BLaER1 treated with 17β-estradiol and CSF1 and Interleukin-3, amounts not matched to agents 10 nM and 100 nM (cell line): Measurements from ENCODE around the gene RNF169.

Experiments
- H3K27ac ChIP-seq, 11 experiments: shearing (Covaris generic); formaldehyde crosslinking; 2 replicates each; pipeline ENCODE4 v1.8.1; 2022
- H3K27me3 ChIP-seq, 11 experiments: shearing (Covaris generic); formaldehyde crosslinking; 2 replicates each; pipeline ENCODE4 v1.8.1; 2022
- H3K36me3 ChIP-seq, 11 experiments: shearing (Covaris generic); formaldehyde crosslinking; 2 replicates each; pipeline ENCODE4 v1.8.1; 2022
- H3K4me1 ChIP-seq, 10 experiments: shearing (Covaris generic); formaldehyde crosslinking; 2 replicates each; pipeline ENCODE4 v1.8.1; 2022
- H3K4me2 ChIP-seq, 11 experiments: shearing (Covaris generic); formaldehyde crosslinking; 2 replicates each; pipeline ENCODE4 v1.8.1; 2022
- H3K4me3 ChIP-seq, 10 experiments: shearing (Covaris generic); formaldehyde crosslinking; 2 replicates each; pipeline ENCODE4 v1.8.1; 2022
- H3K9ac ChIP-seq, 11 experiments: shearing (Covaris generic); formaldehyde crosslinking; 2 replicates each; pipeline ENCODE4 v1.8.1; 2022
- H3K9me3 ChIP-seq, 11 experiments: shearing (Covaris generic); formaldehyde crosslinking; replicated peaks in 1 of 11; 2 replicates each; pipeline ENCODE4 v1.8.1; 2022
- H4K20me1 ChIP-seq, 11 experiments: shearing (Covaris generic); formaldehyde crosslinking; 2 replicates each; pipeline ENCODE4 v1.8.1; 2022
- Cebpa-rat ChIP-seq, 11 experiments: shearing (Covaris generic); IDR thresholded peaks; 2 replicates each; pipeline ENCODE4 v1.8.1; 2022

The RNF169 gene

GRCh38 chr11:74780248-74781005 is 31.8 kb downstream of the RNF169 start:
- Histone ChIP-seq H3K27ac (no peak overlapping the region), H4K20me1 (peaks cover 43 to 96% (median 78%) of the 10 kb centered on the region in 11 experiments), H3K36me3 (peaks cover 0 to 23% (median 19%) of the 10 kb centered on the region in 11 experiments; a peak in 14 of 22 replicates), H3K27me3 (no peaks in the 10 kb centered on the region), H3K4me2 (peak overlapping the region in 3 of 11 experiments; percentile 12 to 88 (median 63); a peak in 4 of 22 replicates), H3K9me3 (no peaks in the 10 kb centered on the region), H3K4me3 (no peak overlapping the region), H3K9ac (no peak overlapping the region), H3K4me1 (peaks cover 32 to 81% (median 42%) of the 10 kb centered on the region in 10 experiments)
- no peak for TF ChIP-seq Cebpa-rat (IDR thresholded peaks at IDR 0.05)

DNA sequence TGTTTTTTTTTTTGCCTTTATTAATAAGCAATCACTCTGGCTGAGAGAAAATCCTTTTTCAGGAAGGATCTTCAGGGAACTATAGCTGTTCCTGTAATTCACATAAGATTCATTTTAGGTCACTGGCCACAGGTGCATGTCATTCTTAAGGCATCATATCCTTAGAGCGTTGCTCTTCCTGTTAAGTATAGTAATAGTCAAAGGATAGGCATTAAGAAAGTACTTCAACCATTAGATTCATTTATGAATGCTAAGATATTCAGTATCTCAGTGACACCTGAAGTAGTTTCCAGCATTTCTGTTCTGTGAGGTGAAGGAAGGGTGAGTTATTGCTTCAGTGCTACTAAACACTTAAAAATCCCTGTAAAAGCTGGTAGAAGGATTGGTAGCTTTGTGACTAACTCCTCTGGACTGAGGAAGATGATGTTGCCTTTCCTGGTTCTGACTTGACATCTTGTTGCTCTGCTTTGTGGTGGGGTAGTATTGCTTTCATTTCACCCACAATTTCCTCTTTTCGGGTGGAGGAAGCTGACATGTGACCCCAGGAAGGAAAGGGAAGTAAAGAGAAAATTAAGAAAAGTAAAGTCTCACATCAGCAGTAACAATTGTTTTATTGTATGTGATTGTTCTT is 34.7 kb downstream of the RNF169 start:
- Histone ChIP-seq H3K9ac (peak overlapping the region in 4 of 11 experiments; percentile 1 to 47 (median 18); a peak in 3 of 22 replicates), H3K36me3 (peaks cover 4 to 23% (median 15%) of the 10 kb centered on the region in 11 experiments; a peak in 20 of 22 replicates), H3K9me3 (peaks cover 0 to 7% (median 1%) of the 10 kb centered on the region in 11 experiments; a peak in 11 of 22 replicates), H4K20me1 (peaks cover 33 to 95% (median 68%) of the 10 kb centered on the region in 11 experiments), H3K4me1 (peaks cover 32 to 65% (median 36%) of the 10 kb centered on the region in 10 experiments), H3K27me3 (no peaks in the 10 kb centered on the region), H3K4me3 (peak overlapping the region in 2 of 10 experiments; percentile 6 to 15; a peak in 2 of 20 replicates), H3K27ac (peak overlapping the region; percentile 9 to 63 (median 52); a peak in 17 of 22 replicates), H3K4me2 (peak overlapping the region; percentile 71 to 89 (median 80))
- peak in 1 of 11 experiments; percentile 28; a peak in 2 of 22 replicates for TF ChIP-seq Cebpa-rat (IDR thresholded peaks at IDR 0.05)

DNA sequence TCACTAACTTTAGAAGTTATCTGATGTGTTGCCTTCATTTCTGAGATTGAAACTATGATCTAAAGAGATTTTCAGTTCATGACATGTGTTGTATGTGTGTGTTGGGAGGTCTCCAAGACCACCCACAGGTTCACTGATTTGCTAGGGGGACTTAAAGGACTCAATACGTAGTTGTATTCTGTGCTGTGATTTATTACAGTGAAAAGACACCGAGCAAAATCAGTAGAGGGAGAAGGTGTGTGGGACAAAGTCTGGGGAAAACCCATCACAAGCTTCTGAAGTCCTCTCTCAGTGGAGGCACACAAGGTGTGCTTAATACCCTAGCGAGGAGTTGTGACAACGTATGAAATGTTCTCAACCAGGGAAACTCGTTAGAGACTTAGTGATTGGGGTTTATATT is 35.6 kb downstream of the RNF169 start:
- H3K27me3 ChIP-seq, result no peaks in the 10 kb centered on the region
- no peak for TF ChIP-seq Cebpa-rat (IDR thresholded peaks at IDR 0.05)
- H3K9ac ChIP-seq, result no peak overlapping the region
- H3K27ac ChIP-seq, result peak overlapping the region in 10 of 11 experiments; percentile 9 to 63 (median 43); a peak in 12 of 22 replicates
- H4K20me1 ChIP-seq, result peaks cover 29 to 93% (median 62%) of the 10 kb centered on the region in 11 experiments
- peaks cover 3 to 28% (median 20%) of the 10 kb centered on the region in 11 experiments; a peak in 21 of 22 replicates for H3K36me3 ChIP-seq
- H3K4me2 ChIP-seq, result peak overlapping the region; percentile 16 to 89 (median 80)
- peaks cover 3 to 16% (median 10%) of the 10 kb centered on the region in 11 experiments; a peak in 15 of 22 replicates for H3K9me3 ChIP-seq
- H3K4me1 ChIP-seq, result peaks cover 32 to 65% (median 36%) of the 10 kb centered on the region in 10 experiments
- H3K4me3 ChIP-seq, result no peak overlapping the region

GRCh38 chr11:74784726-74785125 is 36.1 kb downstream of the RNF169 start:
- Histone ChIP-seq H3K4me1 (peaks cover 32 to 60% (median 36%) of the 10 kb centered on the region in 10 experiments), H4K20me1 (peaks cover 29 to 88% (median 58%) of the 10 kb centered on the region in 11 experiments), H3K36me3 (peaks cover 7 to 33% (median 25%) of the 10 kb centered on the region in 11 experiments), H3K4me2 (peak overlapping the region; percentile 16 to 89 (median 80); a peak in 20 of 22 replicates), H3K4me3 (no peak overlapping the region), H3K9ac (no peak overlapping the region), H3K27ac (peak overlapping the region in 4 of 11 experiments; percentile 9 to 63 (median 56); a peak in 6 of 22 replicates), H3K9me3 (peaks cover 7 to 20% (median 15%) of the 10 kb centered on the region in 11 experiments), H3K27me3 (no peaks in the 10 kb centered on the region)
- TF ChIP-seq Cebpa-rat (IDR thresholded peaks at IDR 0.05), result no peak

GRCh38 chr11:74786574-74786973 is 37.9 kb downstream of the RNF169 start:
- Histone ChIP-seq H3K4me3 (no peak overlapping the region), H3K27me3 (no peaks in the 10 kb centered on the region), H3K9ac (no peak overlapping the region), H3K36me3 (peaks cover 26 to 51% (median 43%) of the 10 kb centered on the region in 11 experiments), H3K9me3 (peaks cover 26 to 39% (median 33%) of the 10 kb centered on the region in 11 experiments), H4K20me1 (peaks cover 23 to 69% (median 40%) of the 10 kb centered on the region in 11 experiments; a peak in 20 of 22 replicates), H3K4me2 (peak overlapping the region in 1 of 11 experiments; percentile 8; a peak in 1 of 22 replicates), H3K27ac (no peak overlapping the region), H3K4me1 (peaks cover 30 to 42% (median 33%) of the 10 kb centered on the region in 10 experiments)
- TF ChIP-seq Cebpa-rat (IDR thresholded peaks at IDR 0.05), result no peak

- Histone ChIP-seq H3K4me1 (peaks cover 0 to 4% (median 0%) of the 10 kb centered on the region in 10 experiments; a peak in 2 of 20 replicates), H3K4me2 (no peak overlapping the region), H3K4me3 (peak overlapping the region in 3 of 10 experiments; percentile 1 to 46 (median 4); a peak in 4 of 20 replicates), H3K9ac (no peak overlapping the region), H3K27ac (no peak overlapping the region), H4K20me1 (peaks cover 0 to 29% (median 2%) of the 10 kb centered on the region in 11 experiments; a peak in 8 of 22 replicates), H3K27me3 (no peaks in the 10 kb centered on the region), H3K36me3 (peaks cover 75 to 96% (median 89%) of the 10 kb centered on the region in 11 experiments), H3K9me3 (peaks cover 45 to 80% (median 69%) of the 10 kb centered on the region in 11 experiments)
- TF ChIP-seq Cebpa-rat (IDR thresholded peaks at IDR 0.05), result no peak
These were observed 42.9 kb downstream of the RNF169 start for GRCh38 chr11:74791333-74792100.

- Histone ChIP-seq H3K9ac (no peak overlapping the region), H3K36me3 (peaks cover 36 to 86% (median 50%) of the 10 kb centered on the region in 11 experiments), H3K4me2 (no peak overlapping the region), H3K9me3 (0 out of 22 replicates have a peak, but pooled peaks cover 0 to 4% (median 0%) of the 10 kb centered on the region in 11 experiments), H3K4me3 (no peak overlapping the region), H3K27ac (no peak overlapping the region), H4K20me1 (peaks cover 0 to 68% (median 11%) of the 10 kb centered on the region in 11 experiments; a peak in 13 of 22 replicates), H3K27me3 (no peaks in the 10 kb centered on the region), H3K4me1 (no peaks in the 10 kb centered on the region)
- TF ChIP-seq Cebpa-rat (IDR thresholded peaks at IDR 0.05), result no peak
These were observed 57.6 kb downstream of the RNF169 start for GRCh38 chr11:74806267-74806666.

DNA sequence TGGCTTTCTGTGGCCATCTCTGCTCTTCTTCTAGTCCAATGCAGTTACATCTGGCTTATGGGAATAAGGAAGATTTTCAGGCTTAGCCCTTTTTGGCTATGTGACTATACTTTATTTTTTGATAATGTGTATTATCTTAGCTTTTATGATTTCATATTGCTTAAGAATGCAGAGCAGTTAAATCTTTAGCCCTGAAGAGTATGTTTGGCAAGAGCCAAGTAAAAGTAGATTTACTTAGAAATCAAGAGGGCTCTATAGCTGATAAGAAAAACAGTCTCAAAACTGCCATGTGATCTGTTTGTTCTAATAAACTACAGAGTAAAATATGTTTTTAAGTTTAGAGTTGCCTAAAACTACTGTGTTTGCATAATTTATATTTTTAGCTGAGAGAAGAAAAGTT is 61.2 kb downstream of the RNF169 start:
- Histone ChIP-seq H3K9me3 (no peaks in the 10 kb centered on the region; a peak in 1 of 22 replicates), H3K4me1 (no peaks in the 10 kb centered on the region), H3K27me3 (no peaks in the 10 kb centered on the region), H3K27ac (no peak overlapping the region), H3K36me3 (peaks cover 54 to 91% (median 60%) of the 10 kb centered on the region in 11 experiments), H3K4me3 (no peak overlapping the region), H3K9ac (no peak overlapping the region), H3K4me2 (no peak overlapping the region), H4K20me1 (peaks cover 0 to 57% (median 9%) of the 10 kb centered on the region in 11 experiments; a peak in 11 of 22 replicates)
- no peak for TF ChIP-seq Cebpa-rat (IDR thresholded peaks at IDR 0.05)
